Measurements from ENCODE around the gene MACROD2. TPM values are rescaled to one million over a fixed set of nuclear protein-coding genes. Genes with fewer than 3 reads are reported as not detected.

The MACROD2 gene
- total RNA-seq, 1 experiment from 2014 or later, result 3.7 TPM

GRCh38 chr20:14956026-14956425 is 960.7 kb downstream of the MACROD2 start:
- H3K36me3 ChIP-seq (ENCODE audit: control insufficient read depth in 1 of 2, insufficient read depth in 2 of 2, low read length in 2 of 2), result no peaks in the 10 kb centered on the region
- H2AFZ ChIP-seq (ENCODE audit: low read depth, low read length, poor library complexity, severe bottlenecking), result no peak overlapping the region
- DNase-seq (ENCODE audit: low read depth, low spot score), result no peak
- no peak overlapping the region for H3K9ac ChIP-seq (ENCODE audit: low read length)
- RAD21 ChIA-PET (ENCODE audit: low non-redundant PET in 1 of 2, low total read pairs in 2 of 2, uncharacterized antibody in 2 of 2, unreplicated experiment in 2 of 2), result no interaction called here
- no peak for ATAC-seq
- H3K4me2 ChIP-seq (ENCODE audit: low read length), result no peak overlapping the region
- H3K27me3 ChIP-seq (ENCODE audit: insufficient read depth, low read length), result no peaks in the 10 kb centered on the region
- no peaks in the 10 kb centered on the region for H3K79me2 ChIP-seq (ENCODE audit: insufficient read depth, low read length)
- H3K27ac ChIP-seq (ENCODE audit: low read depth, low read length), result no peak overlapping the region
- CTCF ChIA-PET, result no interaction called here
- TF ChIP-seq ATF3 (IDR thresholded peaks at IDR 0.05), result no peak
- no peak for TF ChIP-seq CEBPB (IDR thresholded peaks at IDR 0.05; ENCODE audit: low read depth)
- no peak for TF ChIP-seq FOSL1 (IDR thresholded peaks at IDR 0.05; ENCODE audit: low read depth)
- no peak for TF ChIP-seq SIN3A (IDR thresholded peaks at IDR 0.05; ENCODE audit: low read depth)
- no peak for TF ChIP-seq CTCF (IDR thresholded peaks at IDR 0.05 in 2 of 3, conservative IDR thresholded peaks at IDR 0.05 in 1 of 3; ENCODE audit: borderline replicate concordance in 1 of 3, insufficient read depth in 1 of 3, low read depth in 2 of 3, low read length in 2 of 3)
- no peak for TF ChIP-seq ELF1 (IDR thresholded peaks at IDR 0.05; ENCODE audit: borderline replicate concordance, low read depth)
- no peak for TF ChIP-seq YY1 (IDR thresholded peaks at IDR 0.05; ENCODE audit: extremely low read depth, insufficient replicate concordance, low read depth, low read length)
- TF ChIP-seq EGR1 (IDR thresholded peaks at IDR 0.05; ENCODE audit: low read depth), result no peak
- TF ChIP-seq POLR2AphosphoS5 (IDR thresholded peaks at IDR 0.05; ENCODE audit: low read depth, low read length), result no peak
- TF ChIP-seq CBX3 (IDR thresholded peaks at IDR 0.05; ENCODE audit: low read depth), result no peak
- no peak for TF ChIP-seq ZNF274 (IDR thresholded peaks at IDR 0.05; ENCODE audit: low read depth, low read length)
- BruUV-seq (replicated peaks), result no TSS peak
- intact Hi-C loops (cut with micrococcal nuclease), result no loop called here
- H3K4me1 ChIP-seq (ENCODE audit: control insufficient read depth in 1 of 2, insufficient read depth in 2 of 2, low read length in 2 of 2), result peaks cover 2 to 10% of the 10 kb centered on the region in 2 experiments; a peak in 2 of 4 replicates
- POLR2A ChIA-PET, result no interaction called here
- H3K9me2 ChIP-seq (ENCODE audit: insufficient read depth), result no peaks in the 10 kb centered on the region
- H4K20me1 ChIP-seq (ENCODE audit: insufficient read depth), result no peaks in the 10 kb centered on the region
- H3K9me3 ChIP-seq (ENCODE audit: control insufficient read depth in 1 of 2, insufficient read depth in 1 of 2, low read depth in 1 of 2, low read length in 2 of 2), result no peaks in the 10 kb centered on the region
- H3K4me3 ChIP-seq (replicated peaks in 1 of 2; ENCODE audit: low read depth in 1 of 2, low read length in 2 of 2), result no peak overlapping the region

All from HCT116 (cell line).